MCF 10A (cell line): ENCODE measurements around the gene CORIN. TPM values are rescaled to one million over a fixed set of nuclear protein-coding genes. Genes with fewer than 3 reads are reported as not detected.

Experiments
- BruUV-seq: library from RNA; stranded (reverse); fragments of 400-500 nt; replicated peaks from 2 replicates; lab custom pipeline; 2021; lab: Mats Ljungman, UMichigan
- CTCF ChIA-PET: fragments of 300-600 bp; sonication (Branson Sonifier 250); formaldehyde crosslinking; extraction: SDS; loops from one replicate; lab custom pipeline; 2021; ENCODE audit warnings: antibody characterized with exemption, inconsistent platforms; lab: Yijun Ruan, JAX
- POLR2A ChIA-PET: fragments of 300-600, 350-650 bp; sonication (Branson Sonifier 250); formaldehyde crosslinking; extraction: SDS; loops from one replicate; lab custom pipeline; 2020; ENCODE audit warnings: antibody characterized with exemption, inconsistent platforms; lab: Yijun Ruan, JAX
- DNase-seq: peaks from one replicate; pipeline ENCODE4 v3.0.0-alpha.2; 2018; ENCODE audit not compliant: unreplicated experiment
- H3K27ac Mint-ChIP-seq: one replicate; pipeline ENCODE4 v1.8.0; 2022; ENCODE audit warnings: mild to moderate bottlenecking, low read depth, mixed read lengths; ENCODE audit not compliant: unreplicated experiment
- H3K27me3 Mint-ChIP-seq: one replicate; pipeline ENCODE4 v1.8.0; 2022; ENCODE audit warnings: mixed read lengths; ENCODE audit not compliant: insufficient read depth, unreplicated experiment
- H3K36me3 Mint-ChIP-seq: one replicate; pipeline ENCODE4 v1.8.0; 2022; ENCODE audit warnings: mild to moderate bottlenecking, moderate library complexity, mixed read lengths; ENCODE audit not compliant: insufficient read depth, unreplicated experiment
- H3K4me1 Mint-ChIP-seq: one replicate; pipeline ENCODE4 v1.8.0; 2022; ENCODE audit warnings: mixed read lengths; ENCODE audit not compliant: insufficient read depth, unreplicated experiment
- H3K4me3 Mint-ChIP-seq: one replicate; pipeline ENCODE4 v1.8.0; 2022; ENCODE audit warnings: mild to moderate bottlenecking, moderate library complexity, mixed read lengths; ENCODE audit not compliant: unreplicated experiment
- H3K9me3 Mint-ChIP-seq: one replicate; pipeline ENCODE4 v1.8.0; 2022; ENCODE audit warnings: mixed read lengths; ENCODE audit not compliant: unreplicated experiment
- CTCF ChIP-seq: fragments of 200-600 bp; IDR thresholded peaks from one replicate; pipeline ENCODE4 v1.8.0; 2022; ENCODE audit warnings: antibody characterized with exemption, mild to moderate bottlenecking; ENCODE audit not compliant: unreplicated experiment
- intact Hi-C: fragments of 100-400 bp; cut with micrococcal nuclease; formaldehyde crosslinking; loops from 2 replicates; pipeline ENCODE4 v1.14.1; 2022
- total RNA-seq: library from RNA; stranded (reverse); gene quantifications from 2 replicates; pipeline ENCODE4 v1.2.3, GENCODE V29; 2022

CORIN gene
- total RNA-seq, 1 experiment from 2014 or later = 1.0 TPM

GRCh38 chr4:47804598-47804997, 33.3 kb downstream of the CORIN start:
- H3K36me3 Mint-ChIP-seq = no peaks in the 10 kb centered on the region
- BruUV-seq = no TSS peak
- DNase-seq = no peak
- ChIA-PET CTCF (no interaction called here), POLR2A (no interaction called here)
- H3K4me1 Mint-ChIP-seq = no peaks in the 10 kb centered on the region
- no peak overlapping the region for H3K27ac Mint-ChIP-seq
- no peaks in the 10 kb centered on the region for H3K9me3 Mint-ChIP-seq
- intact Hi-C loops = no loop called here
- TF ChIP-seq CTCF = no peak
- H3K4me3 Mint-ChIP-seq = no peak overlapping the region
- no peaks in the 10 kb centered on the region for H3K27me3 Mint-ChIP-seq

DNA sequence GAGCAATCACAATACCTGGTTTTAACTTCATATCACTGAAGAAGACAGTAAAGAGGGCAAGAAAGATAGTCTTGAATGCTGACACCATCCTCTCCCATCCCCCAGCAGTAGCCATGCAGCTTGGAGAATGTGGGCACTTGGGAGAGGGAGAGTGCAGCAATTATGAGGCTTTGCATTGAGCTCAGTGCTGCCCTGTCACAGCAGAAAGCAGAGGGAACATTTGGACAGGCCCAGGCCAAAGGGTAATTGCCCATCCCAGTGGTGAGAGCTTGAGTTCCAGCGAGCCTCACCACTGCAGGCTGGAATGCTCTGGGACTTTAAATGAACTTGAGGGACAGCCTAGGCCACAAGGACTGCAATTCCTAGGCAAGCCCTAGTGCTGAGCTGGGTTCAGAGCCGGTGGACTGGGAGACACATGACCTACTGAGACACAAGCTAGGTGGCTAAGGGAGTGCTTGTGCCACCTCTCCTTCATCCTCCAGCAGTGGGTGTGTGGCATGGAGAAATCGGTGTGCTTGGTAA, 36.3 kb downstream of the CORIN start:
- Mint-ChIP-seq H3K4me1 (no peaks in the 10 kb centered on the region), H3K4me3 (no peak overlapping the region), H3K36me3 (no peaks in the 10 kb centered on the region), H3K9me3 (no peaks in the 10 kb centered on the region), H3K27me3 (no peaks in the 10 kb centered on the region), H3K27ac (no peak overlapping the region)
- no TSS peak for BruUV-seq
- DNase-seq = no peak
- intact Hi-C loops = no loop called here
- ChIA-PET CTCF (interaction anchor here (0.5 kb wide), 1 partner anchor 142 kb away, joined by 3 read pairs; no protein-coding TSS in a partner anchor), POLR2A (no interaction called here)
- no peak for TF ChIP-seq CTCF

DNA sequence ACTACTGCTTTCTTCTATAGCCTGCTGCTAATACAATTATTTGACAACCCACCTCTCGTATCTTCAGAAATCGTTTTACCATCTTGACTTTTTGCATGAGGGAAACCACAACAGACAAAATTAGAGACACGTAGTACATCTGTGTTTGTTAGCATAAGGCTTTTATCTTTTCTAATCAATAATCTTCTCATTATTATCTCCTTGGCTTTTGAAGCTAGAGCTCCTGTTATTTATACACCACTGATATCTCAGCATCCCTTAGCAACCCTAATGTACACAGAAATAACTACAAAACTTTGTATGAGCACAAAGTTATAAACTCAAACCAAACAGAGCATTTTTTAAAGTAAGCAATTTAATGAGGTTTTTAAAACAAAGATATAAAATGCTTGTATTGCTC, 39.7 kb downstream of the CORIN start:
- Mint-ChIP-seq H3K4me1 (no peaks in the 10 kb centered on the region), H3K9me3 (no peaks in the 10 kb centered on the region), H3K4me3 (no peak overlapping the region), H3K27ac (no peak overlapping the region), H3K27me3 (no peaks in the 10 kb centered on the region), H3K36me3 (no peaks in the 10 kb centered on the region)
- POLR2A ChIA-PET = interaction anchor here (0.7 kb wide), 1 partner anchor 16 kb away, joined by 3 read pairs; no protein-coding TSS in a partner anchor
- DNase-seq = no peak
- CTCF ChIA-PET = no interaction called here
- BruUV-seq = no TSS peak
- intact Hi-C loops = no loop called here
- TF ChIP-seq CTCF = no peak

GRCh38 chr4:47791965-47792364, 45.9 kb downstream of the CORIN start:
- TF ChIP-seq CTCF = no peak
- no peak for DNase-seq
- Mint-ChIP-seq H3K27ac (no peak overlapping the region), H3K4me1 (no peaks in the 10 kb centered on the region), H3K4me3 (no peak overlapping the region), H3K9me3 (no peaks in the 10 kb centered on the region), H3K36me3 (no peaks in the 10 kb centered on the region), H3K27me3 (no peaks in the 10 kb centered on the region)
- POLR2A ChIA-PET = no interaction called here
- intact Hi-C loops = no loop called here
- CTCF ChIA-PET = interaction anchor here (0.8 kb wide), 1 partner anchor 36 kb away, joined by 4 read pairs; no protein-coding TSS in a partner anchor
- BruUV-seq = no TSS peak
